ENCODE results near the gene GMNN.

DNA sequence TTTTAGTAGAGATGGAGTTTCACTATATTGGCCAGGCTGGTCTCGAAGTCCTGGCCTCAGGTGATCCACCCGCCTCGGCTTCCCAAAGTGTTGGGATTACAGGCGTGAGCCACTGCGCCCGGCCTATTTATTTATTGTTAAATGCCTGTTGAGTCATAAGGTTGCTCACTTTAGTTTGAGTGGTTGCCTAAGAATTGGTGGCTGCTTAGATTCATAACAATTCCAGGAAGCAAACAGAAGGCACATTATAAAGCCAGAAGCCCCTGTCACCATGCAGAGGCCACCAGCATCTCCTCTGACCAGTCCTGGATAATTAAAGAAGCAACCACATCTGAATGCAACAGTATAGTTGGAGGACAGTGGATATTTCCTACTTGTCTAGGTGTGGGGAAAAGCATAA is 48.0 kb downstream of the GMNN start:
- TF ChIP-seq GATA2 (IDR thresholded peaks at IDR 0.05; ENCODE audit: low read depth, low read length) (no peak), GATA3 (IDR thresholded peaks at IDR 0.05; ENCODE audit: low read depth, low read length) (no peak)

All from SH-SY5Y (cell line).